Measurements from ENCODE around the gene DUSP16. TPM values are rescaled to one million over a fixed set of nuclear protein-coding genes. Genes with fewer than 3 reads are reported as not detected.

Gene DUSP16
- total RNA-seq, 1 donor from 2014 or later: 20.4 TPM

DNA sequence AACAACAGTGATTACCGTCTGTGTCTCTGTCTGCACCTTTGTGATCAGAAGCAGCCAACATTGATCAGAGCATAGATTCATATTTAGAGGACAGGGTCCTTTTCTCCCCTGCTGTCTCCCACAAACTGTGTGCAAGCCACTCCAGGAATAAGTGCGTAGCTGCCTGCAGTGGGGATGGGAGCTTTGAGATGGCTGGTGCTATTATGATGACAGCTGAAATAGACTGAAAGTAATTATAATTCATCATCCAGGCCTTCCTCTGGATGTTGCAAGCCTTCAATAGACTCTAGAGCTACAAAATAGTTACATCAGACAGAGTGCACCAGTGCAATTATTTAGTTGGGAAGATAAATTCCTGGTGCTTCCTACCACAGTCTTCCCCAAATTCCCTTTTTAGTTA lies 137.7 kb downstream of the DUSP16 start:
- Histone ChIP-seq H3K4me3 (ENCODE audit: low read length in 3 of 3) (no peak overlapping the region), H3K9me3 (ENCODE audit: control insufficient read depth in 3 of 3, low read length in 3 of 3) (no peaks in the 10 kb centered on the region), H3K4me1 (ENCODE audit: control insufficient read depth in 3 of 3, insufficient read depth in 3 of 3, low read length in 3 of 3) (no peaks in the 10 kb centered on the region), H3K36me3 (ENCODE audit: control insufficient read depth in 3 of 3, insufficient read depth in 3 of 3, low read length in 3 of 3) (no peaks in the 10 kb centered on the region), H3K27me3 (ENCODE audit: control insufficient read depth in 3 of 3, insufficient read depth in 3 of 3, low read length in 3 of 3) (no peaks in the 10 kb centered on the region), H3K27ac (ENCODE audit: low read depth, low read length) (no peak overlapping the region), H3K9ac (ENCODE audit: low read depth in 1 of 3, low read length in 3 of 3) (no peak overlapping the region)

Other genes starting within 250 kb of the DUSP16 start
- gene MANSC1, start 212.6 kb downstream of the DUSP16 start, total RNA-seq: 1.6 TPM
- gene BORCS5, start 205.8 kb downstream of the DUSP16 start, total RNA-seq: 19.3 TPM
- 18.3 TPM for gene CREBL2, start 49.0 kb upstream of the DUSP16 start, total RNA-seq
- 0.52 TPM for gene GPR19, start 133.3 kb upstream of the DUSP16 start, total RNA-seq
- gene CDKN1B, start 154.5 kb upstream of the DUSP16 start, total RNA-seq: 62.1 TPM
- 9.9 TPM for gene APOLD1, start 222.8 kb upstream of the DUSP16 start, total RNA-seq

Data from skeletal muscle tissue (tissue), 4 donors.